CMK (cell line): ENCODE results near the gene SLC6A20.

Experiments
- DNase-seq: peaks from one replicate; pipeline ENCODE4 v3.0.0-alpha.2; 2010; ENCODE audit warnings: low read depth

SLC6A20 gene

DNA sequence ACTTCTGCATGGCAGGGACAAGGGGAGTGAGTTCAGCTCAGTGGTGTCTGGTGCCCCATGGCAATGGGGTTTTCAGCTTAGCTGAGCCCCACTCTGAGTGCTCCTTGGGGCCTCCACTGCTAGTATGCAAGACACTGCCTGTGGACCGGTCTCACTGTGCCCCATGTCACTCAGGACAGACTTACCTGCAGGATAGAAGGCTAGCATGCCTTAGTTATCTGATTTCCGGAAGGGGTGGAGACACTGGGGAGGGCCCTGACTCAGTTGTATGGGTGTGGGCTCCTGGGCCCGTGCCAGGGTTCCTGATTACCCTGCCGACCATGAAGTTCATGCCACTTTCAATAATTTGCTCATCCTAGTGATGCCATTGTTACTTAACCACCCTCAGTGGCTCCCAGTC, 4.3 kb upstream of the SLC6A20 start:
- DNase-seq, result no peak

DNA sequence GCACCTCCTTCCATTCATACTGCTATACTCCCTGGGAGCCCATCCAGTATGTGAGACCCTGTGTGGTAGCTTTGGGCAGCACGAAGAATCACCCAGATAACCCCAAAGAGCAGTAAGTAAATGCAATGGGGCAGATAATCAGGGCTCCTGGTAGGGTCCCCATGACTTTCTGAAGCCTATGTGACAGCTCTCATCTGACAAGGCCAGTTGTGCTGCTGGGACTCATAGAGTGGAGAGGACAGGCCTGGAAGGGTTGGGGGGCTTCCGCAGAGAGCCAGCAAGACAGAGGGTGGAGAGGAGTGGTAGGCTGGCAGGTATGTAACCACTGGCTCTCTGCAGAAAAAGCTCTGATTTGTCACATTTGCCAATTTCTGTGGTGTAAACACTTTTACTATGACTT, 3.2 kb upstream of the SLC6A20 start:
- no peak for DNase-seq

DNA sequence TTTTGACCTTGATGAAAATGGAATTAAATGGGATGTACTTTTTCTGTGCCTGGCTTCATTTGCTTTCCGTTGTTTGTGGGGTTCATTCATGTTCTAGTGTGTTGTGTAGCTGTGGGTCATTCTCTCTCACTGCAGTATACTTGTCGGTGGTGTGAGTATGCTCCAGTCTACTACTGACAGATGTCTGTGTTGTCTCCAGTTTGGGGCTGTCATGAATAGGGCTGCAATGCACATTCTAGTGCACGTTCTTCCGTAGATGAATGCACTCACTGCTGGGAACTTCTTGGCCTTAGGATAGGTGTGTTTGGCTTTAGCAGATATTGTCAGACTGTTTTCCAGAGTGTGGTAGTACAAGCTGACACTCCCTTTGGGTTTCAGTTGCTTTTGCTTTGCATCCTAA, 1.7 kb upstream of the SLC6A20 start:
- DNase-seq, result no peak

DNA sequence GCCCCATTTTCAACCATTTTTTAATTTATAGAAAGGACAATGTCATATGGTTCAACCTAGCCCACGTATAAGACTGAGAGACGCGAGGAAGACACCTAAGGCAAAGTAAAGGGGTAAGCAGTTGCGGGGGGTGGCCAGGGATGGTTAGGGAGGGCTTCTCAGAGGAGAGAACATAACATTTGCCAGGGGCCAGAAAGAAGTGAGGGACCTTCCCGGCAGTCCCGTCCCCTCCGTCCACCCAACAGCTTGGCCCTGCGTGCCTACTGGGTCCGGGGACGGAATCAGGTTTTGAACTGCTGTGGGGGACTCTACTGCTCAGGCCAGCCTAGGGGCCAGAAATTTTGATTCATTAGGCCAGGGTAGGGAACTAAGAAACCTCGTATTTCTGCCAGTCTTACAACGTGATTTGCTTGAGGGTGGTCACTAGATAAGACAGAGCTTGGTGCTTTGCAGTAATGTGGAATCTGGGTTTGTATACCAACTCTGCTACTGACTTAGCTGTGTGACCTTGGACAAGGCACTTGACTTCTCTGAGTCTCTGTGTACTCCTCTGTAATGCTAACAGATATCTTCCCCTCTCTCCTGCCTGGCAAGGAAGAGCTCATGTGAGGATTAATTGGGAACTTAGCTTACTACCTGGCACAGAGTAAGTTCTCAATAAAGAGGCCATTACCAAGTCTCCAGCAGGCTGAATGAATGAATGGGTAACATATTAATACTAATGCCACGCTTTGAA, 734 bp upstream of the SLC6A20 start:
- DNase-seq, result no peak

DNA sequence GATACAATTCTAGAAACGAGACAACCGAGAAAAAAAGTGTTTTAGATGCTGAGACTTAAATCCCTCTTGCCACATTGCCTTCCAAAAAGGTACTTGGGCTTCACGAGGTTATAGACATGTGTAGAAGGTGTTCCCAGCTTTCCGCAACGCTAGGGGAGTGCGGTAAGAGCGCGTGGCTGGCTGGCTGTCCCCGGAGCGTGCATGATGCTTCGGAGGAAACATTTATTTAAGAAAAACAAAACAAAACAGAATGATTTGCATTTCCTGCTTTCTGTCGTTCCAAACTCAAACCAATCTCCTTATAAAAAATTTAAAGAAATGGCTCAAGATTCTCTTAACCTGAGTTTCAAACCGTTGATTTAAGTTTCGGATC, 841 bp downstream of the SLC6A20 start:
- DNase-seq, result no peak

DNA sequence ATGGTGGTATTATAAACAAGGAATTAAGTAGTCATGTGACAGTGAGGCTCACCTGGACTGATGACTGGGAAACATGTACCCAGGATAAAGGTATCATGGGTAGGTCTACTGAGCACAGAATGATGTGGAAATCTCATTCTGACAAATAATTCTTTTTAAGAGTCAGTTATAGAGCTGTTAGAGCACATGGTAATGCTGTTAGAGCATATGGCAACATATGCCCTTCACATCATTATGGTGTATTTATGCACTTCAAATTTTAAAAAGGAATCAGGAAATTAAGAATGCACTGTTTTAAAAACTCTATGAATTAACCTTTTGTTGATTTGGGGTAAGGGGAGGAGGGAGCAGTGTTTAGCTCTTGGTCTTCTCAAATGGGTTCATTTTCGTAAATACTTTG, 1.7 kb downstream of the SLC6A20 start:
- DNase-seq, result no peak

DNA sequence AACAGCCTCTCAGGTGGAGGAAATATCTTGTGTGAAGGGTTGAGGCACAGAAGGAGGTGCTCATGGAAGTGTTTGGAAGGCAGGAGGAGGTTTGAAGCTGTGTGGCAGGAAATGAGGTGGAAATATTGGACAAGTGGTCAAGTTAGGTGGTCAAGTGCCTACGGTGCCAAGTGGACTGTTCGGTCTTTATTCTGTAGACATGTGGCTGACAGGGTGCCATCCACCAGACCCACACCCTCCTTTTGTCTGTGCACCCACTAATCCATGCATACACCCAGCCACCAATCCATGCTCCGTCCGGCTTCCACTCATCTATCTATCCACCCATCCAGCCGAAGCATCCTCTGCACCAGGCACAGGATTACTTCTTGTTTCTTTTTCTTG, 2.2 kb downstream of the SLC6A20 start:
- no peak for DNase-seq

DNA sequence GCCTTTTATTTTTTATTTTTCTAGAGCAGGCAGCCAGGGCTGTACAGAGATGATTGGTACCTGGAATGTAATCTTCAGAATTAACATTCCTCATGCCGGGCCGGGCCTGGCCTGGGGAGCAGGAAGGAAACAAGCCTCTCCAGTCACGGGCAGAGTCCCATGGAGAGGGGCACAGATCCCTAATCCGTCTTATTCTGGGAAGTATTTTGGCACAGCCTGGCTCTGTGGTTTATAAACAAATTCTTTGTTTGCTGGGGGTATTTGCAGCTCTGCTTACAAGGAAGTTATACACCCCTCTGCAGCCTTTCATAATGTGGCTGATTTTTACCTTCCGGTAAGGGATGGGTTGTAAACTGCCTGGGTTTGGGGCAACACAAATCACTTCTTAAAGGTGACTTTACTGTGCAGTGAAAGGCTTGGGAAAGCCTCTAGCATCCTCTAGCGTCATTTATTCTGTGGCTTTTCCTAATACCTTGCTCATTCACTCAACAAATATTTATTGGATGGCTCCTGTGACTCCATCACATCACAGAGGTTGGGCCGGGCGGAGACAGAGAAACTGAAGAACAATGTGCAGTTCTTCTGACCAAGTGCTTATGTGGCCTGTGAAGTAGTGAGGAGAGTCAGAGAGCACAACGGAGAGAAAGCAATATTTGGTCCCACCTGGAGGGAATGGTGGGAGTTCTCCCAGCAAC, 2.7 kb downstream of the SLC6A20 start:
- DNase-seq, result no peak

DNA sequence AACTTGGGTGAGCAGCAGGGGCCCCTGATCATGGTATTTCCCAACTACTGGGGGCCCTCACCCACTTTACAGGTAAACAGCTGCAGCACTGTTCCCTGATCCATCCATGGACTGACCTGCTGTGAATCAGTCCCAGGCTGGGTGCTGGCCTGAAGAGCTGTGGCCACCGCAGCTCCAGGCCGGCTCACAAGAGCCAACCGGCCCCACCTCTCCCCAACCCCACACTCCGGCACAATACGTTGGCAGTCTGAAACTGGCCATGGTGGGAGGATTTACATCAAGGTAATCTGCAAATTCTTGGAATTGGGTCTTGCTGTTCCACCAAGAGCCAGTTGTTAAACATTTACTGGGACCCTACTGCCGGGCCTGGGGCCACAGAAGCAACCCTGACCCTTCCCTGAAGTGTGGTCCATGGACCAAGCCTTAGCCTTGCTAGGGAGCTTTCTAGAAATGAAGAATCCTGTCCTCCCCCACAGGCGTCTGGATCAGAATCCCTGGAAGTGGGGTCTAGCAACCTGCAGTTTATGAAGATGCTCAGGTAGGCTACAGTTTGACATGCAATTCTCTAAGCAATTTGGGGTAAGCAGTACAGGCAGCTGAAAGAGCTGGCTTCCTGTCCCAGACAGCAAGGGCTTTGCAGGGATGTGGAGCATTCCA, 3.7 kb downstream of the SLC6A20 start:
- DNase-seq, result no peak

DNA sequence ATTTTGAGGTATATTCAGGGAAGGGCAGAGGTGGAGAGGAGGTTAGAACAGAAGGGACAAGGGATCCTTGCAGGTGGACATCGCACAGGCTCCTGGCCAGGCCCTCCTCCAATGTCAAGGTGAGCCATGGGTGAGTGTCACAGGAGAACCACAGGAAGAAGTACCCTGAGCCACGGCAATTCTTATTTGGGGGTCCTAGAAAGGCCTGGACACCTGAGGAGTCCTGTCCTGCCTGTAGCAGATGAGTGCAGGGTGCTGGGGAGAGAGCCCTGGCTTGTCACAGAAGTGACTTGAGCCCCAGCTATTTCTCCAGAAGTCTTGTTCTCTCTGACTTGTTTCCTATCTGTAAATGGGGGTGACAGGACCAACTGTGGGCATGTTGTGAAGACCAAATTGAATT, 4.3 kb downstream of the SLC6A20 start:
- DNase-seq, result no peak

DNA sequence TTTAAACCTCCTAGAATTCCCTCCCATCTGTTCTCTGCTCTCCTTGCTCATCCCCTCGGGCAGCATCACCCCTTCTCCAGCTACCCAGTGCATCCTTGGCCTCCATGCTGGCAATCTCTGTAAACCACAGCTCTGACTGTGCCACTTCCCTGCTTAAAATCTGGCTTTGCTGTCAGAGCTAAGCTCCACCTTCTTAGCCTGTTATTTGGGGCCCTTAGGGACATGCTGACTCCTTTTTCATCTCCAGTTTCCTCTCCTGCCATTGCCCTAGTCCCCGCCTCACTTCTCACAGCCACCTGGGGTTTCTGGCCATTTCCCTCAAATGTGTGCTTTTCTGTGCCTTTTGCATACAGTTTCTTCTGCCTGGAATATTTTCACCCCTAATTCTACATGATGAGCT, 5.7 kb downstream of the SLC6A20 start:
- DNase-seq, result no peak

DNA sequence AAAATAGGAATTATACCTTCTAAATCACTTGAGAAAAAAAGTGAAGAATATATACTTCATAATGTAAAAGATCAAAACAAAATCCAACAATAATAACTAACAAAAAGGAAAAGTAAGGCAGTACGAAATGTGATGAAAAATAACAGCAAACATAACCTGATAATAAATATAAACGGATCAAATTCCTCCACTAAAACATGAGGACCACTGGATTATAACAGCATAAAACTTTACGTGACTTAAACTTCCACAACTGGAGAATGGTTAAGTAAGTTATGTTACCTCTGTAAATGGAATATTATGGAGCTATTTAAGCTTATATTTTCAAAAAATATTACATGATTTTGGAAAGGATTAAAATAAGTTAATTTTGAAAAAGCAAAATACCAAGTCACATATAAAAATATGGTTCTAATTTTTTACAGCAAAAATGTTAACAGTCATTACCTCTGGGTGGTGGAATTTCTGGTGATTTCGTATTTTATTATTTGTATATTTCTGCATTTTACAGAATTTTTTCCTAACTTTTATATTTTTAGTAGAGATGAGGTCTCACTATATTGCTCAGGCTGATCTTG, 7.0 kb downstream of the SLC6A20 start:
- no peak for DNase-seq

DNA sequence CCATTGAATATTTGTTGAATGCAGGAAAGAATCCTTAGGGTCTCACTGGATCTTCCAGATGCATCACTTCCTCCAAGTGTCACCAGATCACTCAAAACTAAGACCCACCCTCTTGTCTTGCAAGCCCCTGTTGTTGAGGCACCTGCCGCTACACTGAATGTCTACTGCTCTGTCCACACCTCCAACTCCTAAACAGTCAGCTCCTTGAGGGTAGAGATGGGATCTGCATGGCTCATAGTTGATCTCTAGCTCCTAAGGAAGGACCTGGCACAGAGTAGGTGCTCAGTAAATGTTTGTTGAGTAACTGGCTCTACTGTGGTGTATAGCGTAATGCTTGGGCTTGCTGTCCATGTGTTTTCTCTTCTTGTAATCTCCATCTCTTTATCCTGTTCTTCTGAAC, 8.8 kb downstream of the SLC6A20 start:
- no peak for DNase-seq

DNA sequence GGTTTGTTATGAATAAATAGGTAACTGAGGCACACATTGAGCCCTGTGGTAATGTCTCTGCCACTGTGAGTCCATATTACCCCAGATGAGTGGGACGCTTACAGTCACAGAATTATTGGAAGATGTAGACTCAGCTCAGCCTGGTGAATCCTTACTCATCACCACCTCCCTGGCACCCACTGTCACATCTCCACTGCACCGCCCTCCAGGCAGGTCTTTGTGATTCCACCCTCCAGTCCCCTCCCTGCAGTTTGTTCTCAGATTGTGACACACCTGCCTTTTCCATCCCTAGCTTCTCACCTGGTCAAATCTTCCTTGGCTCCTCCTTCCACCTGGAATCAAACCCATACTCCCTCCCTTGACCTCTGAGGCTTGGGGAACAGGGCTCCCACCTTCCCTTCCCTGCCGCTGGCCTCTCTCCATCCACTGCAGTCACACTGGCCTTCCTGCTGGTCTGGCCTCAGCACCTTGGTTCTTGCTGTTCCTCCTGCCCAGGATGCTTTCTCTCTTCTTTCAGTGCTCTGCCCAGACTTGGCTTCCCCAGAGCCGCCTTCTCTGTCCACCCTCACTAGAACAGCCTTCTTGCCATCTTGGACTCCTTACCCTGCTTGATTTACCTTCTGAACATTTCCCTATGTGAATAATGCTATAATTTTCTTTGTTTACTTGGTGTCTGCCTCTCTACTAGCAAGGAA, 9.4 kb downstream of the SLC6A20 start:
- DNase-seq, result no peak

DNA sequence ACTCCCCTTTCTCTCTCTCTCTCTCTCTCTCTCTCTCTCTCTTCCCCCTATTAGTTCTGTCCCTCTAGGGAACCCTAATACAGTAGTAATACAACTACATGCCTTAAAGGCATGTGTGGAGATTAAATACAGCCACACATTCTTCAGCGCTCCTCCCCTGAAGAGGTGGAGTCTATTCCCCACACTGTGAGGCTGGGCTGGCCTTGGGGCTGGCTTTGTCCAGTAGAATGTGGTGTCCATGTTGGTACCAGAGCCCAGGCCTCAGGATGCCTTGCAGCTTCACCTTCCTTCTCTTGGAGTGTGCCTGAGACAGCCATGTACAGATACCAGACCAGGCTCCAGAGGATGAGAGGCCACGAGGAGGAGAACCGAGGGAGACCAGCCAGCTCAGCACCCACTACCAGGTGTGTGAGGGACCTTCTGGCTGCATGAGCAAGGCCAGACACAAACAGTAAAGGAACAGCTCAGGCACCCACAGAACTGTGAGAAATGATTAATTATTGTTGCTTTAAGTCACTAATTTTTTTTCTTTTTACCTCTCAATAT, 10.7 kb downstream of the SLC6A20 start:
- no peak for DNase-seq

DNA sequence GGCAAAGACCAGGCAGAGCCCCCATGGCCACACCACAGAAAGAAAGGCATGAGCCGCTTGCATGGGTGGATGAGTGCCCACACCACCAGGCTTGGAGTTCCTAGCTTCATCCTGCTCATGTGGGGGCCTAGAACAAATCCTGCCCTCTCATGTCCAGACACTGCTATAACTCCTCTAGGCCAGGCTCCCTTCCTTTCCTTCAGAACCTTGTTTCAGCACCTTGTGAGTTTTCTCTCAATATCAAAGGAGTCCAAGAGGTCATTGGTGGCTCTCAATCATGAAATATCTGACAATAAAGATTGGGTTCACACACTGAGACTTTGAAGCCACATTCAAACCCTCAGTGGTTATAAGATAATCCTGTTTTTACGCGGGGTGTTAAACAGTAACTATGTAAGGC, 12.7 kb downstream of the SLC6A20 start:
- no peak for DNase-seq

DNA sequence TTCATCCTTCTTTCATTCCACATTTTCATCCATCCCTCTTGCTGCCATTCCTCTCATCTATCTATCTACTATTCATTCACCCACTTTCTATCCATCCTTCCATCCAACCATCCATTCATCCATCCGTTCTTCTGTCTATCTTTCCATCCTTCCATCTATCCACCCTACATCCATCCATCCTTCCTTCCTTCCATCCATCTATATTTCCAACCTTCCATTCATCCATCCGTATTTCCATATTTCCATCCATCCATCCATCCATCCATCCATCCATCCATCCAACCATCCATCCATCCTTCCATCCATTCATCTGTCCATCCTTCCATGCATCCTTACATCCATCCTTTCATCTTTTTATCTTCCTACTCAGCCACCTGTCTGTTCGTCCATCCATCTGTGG, 14.0 kb downstream of the SLC6A20 start:
- no peak for DNase-seq

DNA sequence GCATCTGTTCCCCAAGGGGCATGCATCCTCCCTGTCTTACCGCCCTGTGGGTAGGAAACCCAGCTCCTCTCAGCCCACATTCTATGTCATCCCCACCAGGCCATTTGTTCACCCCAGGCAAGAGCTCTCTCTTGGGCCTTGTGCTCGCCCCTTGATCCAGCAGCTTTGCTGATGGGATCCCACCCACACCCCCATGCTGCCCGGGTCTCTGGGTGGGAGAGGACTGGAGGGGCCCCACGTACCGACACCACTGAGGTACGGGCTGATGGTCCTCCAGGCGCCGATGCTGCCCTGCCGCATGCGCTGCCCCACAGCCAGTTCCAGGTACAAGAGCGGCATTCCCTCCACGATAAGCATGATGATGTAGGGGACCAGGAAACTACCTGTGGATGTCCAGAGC, 14.5 kb downstream of the SLC6A20 start:
- no peak for DNase-seq

DNA sequence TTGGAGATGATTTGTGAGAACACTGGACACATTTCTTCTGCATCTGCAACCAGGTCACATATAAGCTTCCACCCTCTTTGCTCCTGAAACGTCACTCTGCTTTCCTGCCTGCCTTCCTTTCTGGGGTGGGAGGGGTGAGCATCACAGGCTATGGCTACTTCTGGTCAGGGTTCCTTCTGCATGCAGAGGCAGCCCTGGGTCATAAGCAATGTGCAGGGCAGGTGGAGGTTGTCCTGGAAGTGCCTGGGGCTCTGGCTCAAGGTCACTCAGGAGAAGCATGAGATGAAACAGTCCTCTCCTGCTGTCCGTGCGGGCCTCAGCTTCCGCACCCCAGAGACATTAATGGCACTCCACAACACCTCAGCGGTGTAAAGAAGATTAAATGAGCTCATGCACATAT, 15.1 kb downstream of the SLC6A20 start:
- DNase-seq, result no peak

DNA sequence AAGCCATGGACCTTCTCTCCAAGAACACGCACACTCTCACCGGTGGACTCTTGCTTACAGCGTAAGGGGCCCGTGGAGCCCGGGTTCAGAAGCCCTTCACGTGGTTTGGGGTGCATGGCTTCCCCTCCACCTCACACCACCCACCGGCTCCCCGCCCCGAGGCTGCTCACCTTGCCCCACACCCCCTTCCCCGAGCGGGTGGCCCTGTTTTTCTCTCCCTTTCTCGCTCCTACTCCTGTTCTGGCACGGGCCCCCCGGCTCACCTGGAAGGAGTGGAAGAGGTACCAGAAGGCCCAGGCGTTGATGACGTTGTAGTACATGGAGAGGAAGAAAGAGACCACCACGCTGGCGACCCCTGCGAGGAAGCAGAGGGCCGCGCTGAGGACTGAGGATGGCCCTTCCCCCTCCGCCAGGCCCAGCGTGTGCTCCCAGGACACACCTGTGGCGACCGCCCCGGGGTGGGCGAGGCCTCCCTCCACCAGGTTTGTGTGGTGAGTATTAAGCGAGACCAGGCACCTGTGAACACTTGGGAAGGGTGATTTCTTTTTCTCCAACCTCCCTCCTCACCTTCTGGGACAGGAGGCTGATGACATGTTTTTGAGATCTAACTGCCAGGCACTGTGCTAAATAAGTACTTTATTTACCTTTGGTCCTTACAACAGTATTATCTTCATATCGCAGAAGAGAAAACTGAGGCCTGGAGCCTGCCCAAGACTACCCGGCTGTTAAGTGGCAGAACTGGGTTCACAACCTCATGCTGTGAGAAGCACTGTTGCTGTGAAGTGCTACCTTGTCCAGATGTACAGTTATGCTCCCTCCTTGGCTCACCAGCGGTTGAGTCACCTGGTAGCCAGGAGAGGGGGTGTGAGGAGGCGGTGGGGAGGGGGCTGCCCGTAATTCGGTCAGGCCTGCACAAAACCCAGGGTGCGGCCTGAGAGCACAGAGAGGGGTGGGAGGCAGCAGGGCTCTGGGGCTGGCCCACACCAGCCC, 16.3 kb downstream of the SLC6A20 start:
- no peak for DNase-seq

DNA sequence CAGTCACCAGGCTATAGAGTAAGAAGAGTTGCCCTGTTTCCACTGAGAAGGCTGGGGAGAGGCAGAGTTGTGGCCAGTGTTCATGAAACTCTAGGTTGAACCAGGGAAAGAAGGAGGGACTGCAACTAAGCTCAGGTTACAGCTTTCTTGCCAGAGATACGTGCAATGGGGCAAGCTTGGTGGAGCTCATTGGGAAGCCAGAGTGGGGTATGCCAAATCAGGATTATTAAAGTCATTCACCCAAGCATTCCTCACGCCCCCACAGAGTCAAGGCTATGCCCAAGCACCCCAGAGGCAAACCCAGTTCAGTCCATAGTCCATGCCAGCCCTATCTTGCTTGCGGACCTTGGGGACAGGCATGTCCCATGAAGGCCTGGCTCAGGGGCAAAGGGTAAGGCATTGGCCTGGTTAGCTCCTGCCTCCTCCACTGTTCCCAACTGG, 17.6 kb downstream of the SLC6A20 start:
- no peak for DNase-seq
